ENCODE data around the gene UBE2G1. TPM values are rescaled to one million over a fixed set of nuclear protein-coding genes. Genes with fewer than 3 reads are reported as not detected.

Gene UBE2G1
- total and polyA plus RNA-seq, 2 of the 8 experiments (the other 6 are each of a cell fraction or from before 2014, with no cell fraction given), result 73.9 to 170 TPM

GRCh38 chr17:4241535-4241934 is 124.9 kb downstream of the UBE2G1 start:
- H3K9me3 ChIP-seq (ENCODE audit: insufficient read depth in 2 of 2, low read depth in 1 of 2, low read length in 1 of 2), result no peaks in the 10 kb centered on the region
- H2AFZ ChIP-seq (ENCODE audit: low read length), result no peak overlapping the region
- H2BK5ac ChIP-seq (ENCODE audit: low read depth, low read length), result no peak overlapping the region
- H3K23ac ChIP-seq (ENCODE audit: insufficient read length), result no peak overlapping the region
- ChIA-PET POLR2A (ENCODE audit: partially characterized antibody) (interaction anchor here (0.7 kb wide), 1 partner anchor 80 kb away, joined by 3 read pairs; no protein-coding TSS in a partner anchor), CTCF (ENCODE audit: partially characterized antibody) (interaction anchor here (0.5 to 5.1 kb wide), 5 partner anchors 10 to 1102 kb away, joined by 3 to 46 read pairs (median 7); no protein-coding TSS in a partner anchor)
- peaks cover 9 to 30% of the 10 kb centered on the region in 2 experiments for H3K79me2 ChIP-seq (ENCODE audit: control insufficient read depth in 1 of 2, insufficient read depth in 2 of 2, low read length in 2 of 2)
- H3K27me3 ChIP-seq (replicated peaks in 1 of 4; ENCODE audit: control insufficient read depth in 3 of 4, extremely low read depth in 1 of 4, insufficient read depth in 3 of 4, low read length in 3 of 4), result no peaks in the 10 kb centered on the region
- H3K4ac ChIP-seq (replicated peaks; ENCODE audit: insufficient read length, low read depth, low read length), result no peak overlapping the region
- no peak overlapping the region for H3K18ac ChIP-seq (ENCODE audit: extremely low read depth, low read length)
- H3K79me1 ChIP-seq (ENCODE audit: low read depth, low read length), result peaks cover 17% of the 10 kb centered on the region
- 96% methylated on average over 11 of the region's 11 CpGs; no CpG with 5 or more reads in 1 of the 2 experiments for WGBS, 2 experiments (ENCODE audit: extremely low coverage in 1 of 2, insufficient coverage in 1 of 2, insufficient read length in 1 of 2, insufficient replicate concordance in 2 of 2, low coverage in 1 of 2, low lambda C conversion rate in 2 of 2, missing lambda C conversion rate in 1 of 2)
- no peak overlapping the region for H4K91ac ChIP-seq (replicated peaks; ENCODE audit: insufficient read length, low read length)
- no peak overlapping the region for H3K14ac ChIP-seq (ENCODE audit: insufficient read length)
- H2AK5ac ChIP-seq (ENCODE audit: low read depth, low read length), result no peak overlapping the region
- H3K9ac ChIP-seq (replicated peaks in 1 of 4; ENCODE audit: extremely low read depth in 1 of 4, low read depth in 3 of 4, low read length in 3 of 4), result no peak overlapping the region
- FAIRE-seq, result no peak
- H4K5ac ChIP-seq (ENCODE audit: insufficient read length, low read depth, low read length), result no peak overlapping the region
- H3K56ac ChIP-seq (replicated peaks; ENCODE audit: insufficient read length, low read depth, low read length), result no peak overlapping the region
- H2BK12ac ChIP-seq (ENCODE audit: low read depth, low read length), result no peak overlapping the region
- H2BK20ac ChIP-seq (ENCODE audit: low read length), result no peak overlapping the region
- peaks cover 5 to 28% (median 10%) of the 10 kb centered on the region in 4 experiments; a peak in 6 of 8 replicates for H3K36me3 ChIP-seq (ENCODE audit: control insufficient read depth in 2 of 4, insufficient read depth in 4 of 4, low read length in 3 of 4)
- H4K20me1 ChIP-seq (replicated peaks in 1 of 2; ENCODE audit: control insufficient read depth in 1 of 2, insufficient read depth in 2 of 2, low read length in 2 of 2), result peaks cover 4 to 13% of the 10 kb centered on the region in 2 experiments
- H3K4me1 ChIP-seq (replicated peaks in 1 of 4; ENCODE audit: control insufficient read depth in 3 of 4, insufficient read depth in 4 of 4, low read length in 3 of 4), result no peaks in the 10 kb centered on the region; a peak in 1 of 7 replicates
- peaks cover 3% of the 10 kb centered on the region; the same call in 1 of the 2 replicates for H3K23me2 ChIP-seq (ENCODE audit: low read depth, low read length)
- no peak overlapping the region for H3K4me2 ChIP-seq (ENCODE audit: insufficient read depth in 1 of 2, low read depth in 2 of 2, low read length in 2 of 2)
- H3K4me3 ChIP-seq (ENCODE audit: extremely low read depth in 1 of 4, insufficient read depth in 2 of 4, low read depth in 3 of 4, low read length in 4 of 4), result no peak overlapping the region
- H2BK120ac ChIP-seq (replicated peaks; ENCODE audit: low read depth, low read length), result no peak overlapping the region
- DNase-seq (ENCODE audit: low read depth in 1 of 2, low spot score in 2 of 2), result no peak
- H4K8ac ChIP-seq (ENCODE audit: extremely low read depth, insufficient read depth, low read length), result no peak overlapping the region
- H2BK15ac ChIP-seq (ENCODE audit: low read length), result no peak overlapping the region
- H3K27ac ChIP-seq (ENCODE audit: low read depth, low read length), result no peak overlapping the region
- TF ChIP-seq, protein P1, sequence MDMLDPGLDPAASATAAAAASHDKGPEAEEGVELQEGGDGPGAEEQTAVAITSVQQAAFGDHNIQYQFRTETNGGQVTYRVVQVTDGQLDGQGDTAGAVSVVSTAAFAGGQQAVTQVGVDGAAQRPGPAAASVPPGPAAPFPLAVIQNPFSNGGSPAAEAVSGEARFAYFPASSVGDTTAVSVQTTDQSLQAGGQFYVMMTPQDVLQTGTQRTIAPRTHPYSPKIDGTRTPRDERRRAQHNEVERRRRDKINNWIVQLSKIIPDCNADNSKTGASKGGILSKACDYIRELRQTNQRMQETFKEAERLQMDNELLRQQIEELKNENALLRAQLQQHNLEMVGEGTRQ (IDR thresholded peaks at IDR 0.05; ENCODE audit: low read length), result no peak
- TF ChIP-seq GTF2F1 (IDR thresholded peaks at IDR 0.05; ENCODE audit: borderline replicate concordance, low read depth, low read length) (no peak), BRCA1 (IDR thresholded peaks at IDR 0.05; ENCODE audit: low read depth, low read length) (no peak), SRF (IDR thresholded peaks at IDR 0.05; ENCODE audit: low read depth, low read length) (no peak), TAF7 (optimal IDR thresholded peaks at IDR 0.05; ENCODE audit: borderline replicate concordance, low read depth, low read length) (no peak), CTCF (IDR thresholded peaks at IDR 0.05; ENCODE audit: control extremely low read depth in 1 of 3, insufficient read depth in 1 of 3, low read depth in 1 of 3, low read length in 3 of 3) (no peak), SIRT6 (IDR thresholded peaks at IDR 0.05; ENCODE audit: low read length) (no peak), SIN3A (conservative IDR thresholded peaks at IDR 0.05 in 1 of 2, IDR thresholded peaks at IDR 0.05 in 1 of 2; ENCODE audit: low read depth in 1 of 2, low read length in 2 of 2) (no peak)
- TF ChIP-seq, protein P2, sequence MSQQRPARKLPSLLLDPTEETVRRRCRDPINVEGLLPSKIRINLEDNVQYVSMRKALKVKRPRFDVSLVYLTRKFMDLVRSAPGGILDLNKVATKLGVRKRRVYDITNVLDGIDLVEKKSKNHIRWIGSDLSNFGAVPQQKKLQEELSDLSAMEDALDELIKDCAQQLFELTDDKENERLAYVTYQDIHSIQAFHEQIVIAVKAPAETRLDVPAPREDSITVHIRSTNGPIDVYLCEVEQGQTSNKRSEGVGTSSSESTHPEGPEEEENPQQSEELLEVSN (IDR thresholded peaks at IDR 0.05), result no peak

Measured in H1 (cell line).